Osteoblast (primary cell): ENCODE results near the gene ZNF536. TPM values are rescaled to one million over a fixed set of nuclear protein-coding genes. Genes with fewer than 3 reads are reported as not detected.

ENCODE experiments used
- DNase-seq: peaks from one replicate; pipeline ENCODE4 v3.0.0; 2011; ENCODE audit warnings: low spot score, mixed read lengths; ENCODE audit not compliant: insufficient read length; ENCODE audit errors: missing footprints
- H2AFZ ChIP-seq: 2 replicates; pipeline ENCODE4 v1.6.0; 2011; ENCODE audit warnings: mild to moderate bottlenecking, low read length
- H3K27ac ChIP-seq: 2 replicates; pipeline ENCODE4 v1.5.1; 2011; ENCODE audit warnings: mild to moderate bottlenecking, low read depth, low read length, moderate library complexity
- H3K27me3 ChIP-seq: 2 replicates; pipeline ENCODE4 v1.6.0; 2012; ENCODE audit warnings: mild to moderate bottlenecking, control low read depth, inconsistent platforms, low read length, moderate library complexity; ENCODE audit not compliant: insufficient read depth
- H3K36me3 ChIP-seq: 2 replicates; pipeline ENCODE4 v1.5.1; 2011; ENCODE audit warnings: mild to moderate bottlenecking, low read length, control low read depth, moderate library complexity; ENCODE audit not compliant: insufficient read depth
- H3K4me1 ChIP-seq: 2 replicates; pipeline ENCODE4 v1.5.1; 2011; ENCODE audit warnings: mild to moderate bottlenecking, low read length, control low read depth, moderate library complexity; ENCODE audit not compliant: insufficient read depth
- H3K4me2 ChIP-seq: 2 replicates; pipeline ENCODE4 v1.6.0; 2011; ENCODE audit warnings: mild to moderate bottlenecking, low read length; ENCODE audit not compliant: insufficient read depth
- H3K4me3 ChIP-seq: fragments of 200-600 bp; sonication (generic); 3 replicates; pipeline ENCODE4 v1.5.1; 2012; ENCODE audit warnings: mild to moderate bottlenecking, low read length, inconsistent platforms; ENCODE audit not compliant: insufficient read depth
- H3K79me2 ChIP-seq: 2 replicates; pipeline ENCODE4 v1.6.0; 2012; ENCODE audit warnings: mild to moderate bottlenecking, low read length, control low read depth, inconsistent platforms; ENCODE audit not compliant: insufficient read depth
- H3K9me3 ChIP-seq: 2 replicates; pipeline ENCODE4 v1.5.1; 2011; ENCODE audit warnings: low read depth, low read length, control low read depth
- H4K20me1 ChIP-seq: 2 replicates; pipeline ENCODE4 v1.6.0; 2012; ENCODE audit warnings: mild to moderate bottlenecking, low read length, control low read depth; ENCODE audit not compliant: insufficient read depth
- total RNA-seq: library from RNA; depleted of rRNA; stranded (reverse); fragments of >200 nt; gene quantifications from 2 replicates; pipeline ENCODE4 v1.2.3, GENCODE V29; 2012
- TF ChIP-seq, protein P1 (sequence below): IDR thresholded peaks from 2 replicates; pipeline ENCODE4 v1.5.1; 2011; ENCODE audit warnings: mild to moderate bottlenecking, low read depth, low read length, moderate library complexity; ENCODE audit errors: extremely low read depth

Gene ZNF536
- total RNA-seq, 1 donor, result not detected

DNA sequence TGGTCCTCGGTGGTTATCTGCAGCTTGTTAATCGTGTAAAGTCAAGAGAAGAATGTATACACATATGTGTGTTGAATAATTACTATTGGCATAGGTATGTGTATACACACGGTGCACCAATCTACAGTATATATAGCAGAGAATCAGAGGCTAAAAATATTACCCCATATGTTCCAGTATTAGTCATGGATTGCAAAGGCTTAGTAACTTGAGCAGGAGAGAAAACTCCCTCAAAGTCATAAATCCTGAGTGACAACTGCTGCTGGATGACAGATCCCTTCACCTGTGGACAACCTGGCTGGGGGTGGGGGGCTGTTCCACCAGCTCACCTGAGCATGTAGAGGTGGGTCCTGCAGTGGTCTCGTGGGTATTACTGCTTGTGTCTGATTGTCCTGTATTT, 185.0 kb downstream of the ZNF536 start:
- H3K27ac ChIP-seq, result no peak overlapping the region
- H4K20me1 ChIP-seq, result no peaks in the 10 kb centered on the region
- no peak overlapping the region for H2AFZ ChIP-seq
- H3K9me3 ChIP-seq, result no peaks in the 10 kb centered on the region
- no peaks in the 10 kb centered on the region for H3K79me2 ChIP-seq
- no peak overlapping the region for H3K4me3 ChIP-seq
- H3K4me1 ChIP-seq, result no peaks in the 10 kb centered on the region
- H3K27me3 ChIP-seq, result no peaks in the 10 kb centered on the region
- H3K4me2 ChIP-seq, result no peak overlapping the region
- TF ChIP-seq, protein P1, sequence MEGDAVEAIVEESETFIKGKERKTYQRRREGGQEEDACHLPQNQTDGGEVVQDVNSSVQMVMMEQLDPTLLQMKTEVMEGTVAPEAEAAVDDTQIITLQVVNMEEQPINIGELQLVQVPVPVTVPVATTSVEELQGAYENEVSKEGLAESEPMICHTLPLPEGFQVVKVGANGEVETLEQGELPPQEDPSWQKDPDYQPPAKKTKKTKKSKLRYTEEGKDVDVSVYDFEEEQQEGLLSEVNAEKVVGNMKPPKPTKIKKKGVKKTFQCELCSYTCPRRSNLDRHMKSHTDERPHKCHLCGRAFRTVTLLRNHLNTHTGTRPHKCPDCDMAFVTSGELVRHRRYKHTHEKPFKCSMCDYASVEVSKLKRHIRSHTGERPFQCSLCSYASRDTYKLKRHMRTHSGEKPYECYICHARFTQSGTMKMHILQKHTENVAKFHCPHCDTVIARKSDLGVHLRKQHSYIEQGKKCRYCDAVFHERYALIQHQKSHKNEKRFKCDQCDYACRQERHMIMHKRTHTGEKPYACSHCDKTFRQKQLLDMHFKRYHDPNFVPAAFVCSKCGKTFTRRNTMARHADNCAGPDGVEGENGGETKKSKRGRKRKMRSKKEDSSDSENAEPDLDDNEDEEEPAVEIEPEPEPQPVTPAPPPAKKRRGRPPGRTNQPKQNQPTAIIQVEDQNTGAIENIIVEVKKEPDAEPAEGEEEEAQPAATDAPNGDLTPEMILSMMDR, result no peak
- DNase-seq, result no peak
- H3K36me3 ChIP-seq, result no peaks in the 10 kb centered on the region

DNA sequence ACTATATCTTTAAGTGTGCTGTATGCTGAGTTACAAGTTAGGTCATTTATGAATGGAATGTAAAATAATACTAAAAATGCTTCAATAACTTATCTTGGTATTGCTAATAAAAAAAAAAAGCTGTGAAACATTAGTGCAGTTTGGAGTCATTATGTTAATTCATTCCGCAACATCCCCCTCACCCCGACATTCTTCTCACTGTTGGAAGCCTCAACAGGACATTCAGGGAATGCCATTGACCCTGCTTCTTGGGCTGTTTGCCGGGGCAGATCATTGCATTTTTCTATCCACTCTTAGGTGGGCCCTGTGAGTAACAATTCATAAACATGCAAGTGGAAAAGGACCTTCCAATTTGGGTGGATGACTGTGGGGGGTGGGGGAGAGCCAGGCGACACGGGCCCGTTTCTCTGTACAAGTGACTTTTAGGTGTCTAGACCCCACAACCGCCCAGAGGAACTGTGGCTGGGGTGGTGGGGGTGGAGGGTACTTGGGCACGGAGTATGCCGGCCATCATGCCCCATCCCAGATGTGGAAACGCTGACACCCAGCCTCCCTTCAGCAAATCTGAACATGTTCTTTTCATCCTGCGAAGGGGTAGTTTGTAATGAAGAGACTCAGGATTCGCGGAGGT, 185.9 kb downstream of the ZNF536 start:
- H3K4me1 ChIP-seq, result no peaks in the 10 kb centered on the region
- no peak for DNase-seq
- H3K9me3 ChIP-seq, result no peaks in the 10 kb centered on the region
- H3K27ac ChIP-seq, result no peak overlapping the region
- TF ChIP-seq, protein P1, result no peak
- H3K79me2 ChIP-seq, result no peaks in the 10 kb centered on the region
- no peak overlapping the region for H3K4me3 ChIP-seq
- H2AFZ ChIP-seq, result no peak overlapping the region
- no peaks in the 10 kb centered on the region for H3K27me3 ChIP-seq
- H3K36me3 ChIP-seq, result no peaks in the 10 kb centered on the region
- no peak overlapping the region for H3K4me2 ChIP-seq
- H4K20me1 ChIP-seq, result no peaks in the 10 kb centered on the region

DNA sequence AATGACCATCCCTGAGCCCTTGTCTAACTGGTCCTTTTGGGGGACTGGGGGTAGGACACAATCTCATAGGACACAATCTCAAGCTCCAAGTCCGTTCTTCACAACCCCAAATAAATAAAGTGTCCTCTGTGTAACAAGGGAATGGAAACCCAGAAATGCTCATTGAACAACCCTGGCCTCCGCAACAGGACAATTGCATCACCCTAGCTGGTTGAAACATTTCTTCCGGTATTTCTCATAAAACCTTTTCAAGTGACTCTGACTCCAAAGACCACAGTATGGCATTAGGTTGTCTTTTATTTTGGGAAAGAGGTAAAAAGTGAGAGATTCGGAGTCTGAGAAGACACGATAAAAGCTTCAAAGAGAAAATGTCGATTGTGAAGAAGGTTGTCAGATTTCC, 186.6 kb downstream of the ZNF536 start:
- TF ChIP-seq, protein P1, result no peak
- H3K79me2 ChIP-seq, result no peaks in the 10 kb centered on the region
- H3K4me2 ChIP-seq, result no peak overlapping the region
- no peak for DNase-seq
- no peak overlapping the region for H2AFZ ChIP-seq
- no peaks in the 10 kb centered on the region for H4K20me1 ChIP-seq
- no peaks in the 10 kb centered on the region for H3K4me1 ChIP-seq
- H3K27me3 ChIP-seq, result no peaks in the 10 kb centered on the region
- no peak overlapping the region for H3K27ac ChIP-seq
- H3K4me3 ChIP-seq, result no peak overlapping the region
- no peaks in the 10 kb centered on the region for H3K36me3 ChIP-seq
- no peaks in the 10 kb centered on the region for H3K9me3 ChIP-seq

DNA sequence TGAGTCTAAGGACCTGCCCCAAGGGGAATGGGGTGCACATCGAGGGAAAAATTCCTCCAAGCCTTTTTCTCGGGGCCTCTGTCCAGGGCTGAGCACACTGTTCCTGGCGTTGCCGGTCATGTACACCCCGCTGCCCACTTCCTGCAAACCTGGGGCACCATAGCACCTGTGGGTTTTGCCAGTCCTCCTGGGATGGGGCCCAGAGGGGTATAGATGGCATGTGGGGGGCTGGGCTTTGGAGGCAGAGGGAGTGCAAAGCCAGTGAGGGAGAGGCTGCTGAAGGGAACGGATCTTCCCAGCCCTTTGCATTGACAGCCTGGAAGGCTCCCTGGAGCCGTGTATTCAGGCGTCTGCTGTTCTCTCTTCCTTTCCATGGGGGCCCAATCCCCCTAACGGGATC, 187.3 kb downstream of the ZNF536 start:
- no peaks in the 10 kb centered on the region for H3K9me3 ChIP-seq
- H3K27me3 ChIP-seq, result no peaks in the 10 kb centered on the region
- no peaks in the 10 kb centered on the region for H3K4me1 ChIP-seq
- H4K20me1 ChIP-seq, result no peaks in the 10 kb centered on the region
- no peak overlapping the region for H3K4me3 ChIP-seq
- H2AFZ ChIP-seq, result no peak overlapping the region
- no peaks in the 10 kb centered on the region for H3K36me3 ChIP-seq
- no peak overlapping the region for H3K27ac ChIP-seq
- H3K4me2 ChIP-seq, result no peak overlapping the region
- TF ChIP-seq, protein P1, result no peak
- no peaks in the 10 kb centered on the region for H3K79me2 ChIP-seq
- DNase-seq, result no peak
